ENCODE measurements around the gene TRIAP1. TPM values are rescaled to one million over a fixed set of nuclear protein-coding genes. Genes with fewer than 3 reads are reported as not detected.

The TRIAP1 gene
- total RNA-seq, 1 experiment from 2014 or later: 27.5 TPM

- Histone ChIP-seq H3K4me3 (no peak overlapping the region), H4K20me1 (ENCODE audit: insufficient read depth) (no peaks in the 10 kb centered on the region), H3K27ac (no peak overlapping the region), H3K36me3 (ENCODE audit: low read depth) (no peaks in the 10 kb centered on the region), H2AFZ (no peak overlapping the region), H3K27me3 (ENCODE audit: insufficient read depth, low read depth) (no peaks in the 10 kb centered on the region), H3K4me2 (no peak overlapping the region), H3K9me3 (ENCODE audit: insufficient read depth, low read depth) (no peaks in the 10 kb centered on the region), H3K9me2 (ENCODE audit: insufficient read depth) (no peaks in the 10 kb centered on the region), H3F3A (ENCODE audit: insufficient read depth, low read depth) (0 out of 2 replicates have a peak, but pooled peaks cover 5% of the 10 kb centered on the region), H3K79me2 (ENCODE audit: low read depth) (no peaks in the 10 kb centered on the region), H3K4me1 (replicated peaks; ENCODE audit: insufficient read depth) (0 out of 2 replicates have a peak, but pooled peaks cover 5% of the 10 kb centered on the region)
- TF ChIP-seq CTCF (conservative IDR thresholded peaks at IDR 0.05) (no peak), EZH2 (IDR thresholded peaks at IDR 0.05; ENCODE audit: low read depth) (no peak)
- DNase-seq: no peak
- no TSS peak for BruUV-seq (replicated peaks)
- ChIA-PET CTCF (interaction anchor here (0.6 kb wide), 1 partner anchor 8 kb away, joined by 3 read pairs; no protein-coding TSS in a partner anchor), POLR2A (ENCODE audit: unreplicated experiment) (no interaction called here)
- intact Hi-C loops (cut with micrococcal nuclease; ENCODE audit: unreplicated experiment): no loop called here
Measured at GRCh38 chr12:120428597-120429229, 17.5 kb downstream of the TRIAP1 start.

GRCh38 chr12:120425797-120426196, 20.4 kb downstream of the TRIAP1 start:
- DNase-seq: no peak
- Histone ChIP-seq H3K27ac (no peak overlapping the region), H3F3A (ENCODE audit: insufficient read depth, low read depth) (0 out of 2 replicates have a peak, but pooled peaks cover 5% of the 10 kb centered on the region), H3K9me2 (ENCODE audit: insufficient read depth) (no peaks in the 10 kb centered on the region), H4K20me1 (ENCODE audit: insufficient read depth) (no peaks in the 10 kb centered on the region), H3K4me1 (replicated peaks; ENCODE audit: insufficient read depth) (0 out of 2 replicates have a peak, but pooled peaks cover 3% of the 10 kb centered on the region), H2AFZ (no peak overlapping the region), H3K36me3 (ENCODE audit: low read depth) (no peaks in the 10 kb centered on the region), H3K9me3 (ENCODE audit: insufficient read depth, low read depth) (no peaks in the 10 kb centered on the region), H3K4me2 (no peak overlapping the region), H3K27me3 (ENCODE audit: insufficient read depth, low read depth) (no peaks in the 10 kb centered on the region), H3K79me2 (ENCODE audit: low read depth) (no peaks in the 10 kb centered on the region), H3K4me3 (no peak overlapping the region)
- TF ChIP-seq CTCF (conservative IDR thresholded peaks at IDR 0.05) (no peak), EZH2 (IDR thresholded peaks at IDR 0.05; ENCODE audit: low read depth) (no peak)
- ChIA-PET POLR2A (ENCODE audit: unreplicated experiment) (no interaction called here), CTCF (no interaction called here)
- no TSS peak for BruUV-seq (replicated peaks)
- intact Hi-C loops (cut with micrococcal nuclease; ENCODE audit: unreplicated experiment): no loop called here

- no TSS peak for BruUV-seq (replicated peaks)
- Histone ChIP-seq H3K27ac (no peak overlapping the region), H3K4me3 (no peak overlapping the region), H3F3A (ENCODE audit: insufficient read depth, low read depth) (no peaks in the 10 kb centered on the region), H3K4me2 (no peak overlapping the region), H2AFZ (no peak overlapping the region), H3K4me1 (replicated peaks; ENCODE audit: insufficient read depth) (no peaks in the 10 kb centered on the region), H3K27me3 (ENCODE audit: insufficient read depth, low read depth) (no peaks in the 10 kb centered on the region), H3K9me3 (ENCODE audit: insufficient read depth, low read depth) (no peaks in the 10 kb centered on the region), H3K79me2 (ENCODE audit: low read depth) (no peaks in the 10 kb centered on the region), H4K20me1 (ENCODE audit: insufficient read depth) (no peaks in the 10 kb centered on the region), H3K36me3 (ENCODE audit: low read depth) (no peaks in the 10 kb centered on the region), H3K9me2 (ENCODE audit: insufficient read depth) (no peaks in the 10 kb centered on the region)
- CTCF ChIA-PET: no interaction called here
- DNase-seq: no peak
- TF ChIP-seq CTCF (conservative IDR thresholded peaks at IDR 0.05) (no peak), EZH2 (IDR thresholded peaks at IDR 0.05; ENCODE audit: low read depth) (no peak)
- POLR2A ChIA-PET (ENCODE audit: unreplicated experiment): no interaction called here
- intact Hi-C loops (cut with micrococcal nuclease; ENCODE audit: unreplicated experiment): no loop called here
Measured at GRCh38 chr12:120422892-120423456, 23.2 kb downstream of the TRIAP1 start.

Measured in PC-9 (cell line).